ENCODE results near the gene PECR. TPM values are rescaled to one million over a fixed set of nuclear protein-coding genes. Genes with fewer than 3 reads are reported as not detected.

Gene PECR
- total and polyA plus RNA-seq, 9 donors: 7.0 to 15.0 (median 11.5) TPM

DNA sequence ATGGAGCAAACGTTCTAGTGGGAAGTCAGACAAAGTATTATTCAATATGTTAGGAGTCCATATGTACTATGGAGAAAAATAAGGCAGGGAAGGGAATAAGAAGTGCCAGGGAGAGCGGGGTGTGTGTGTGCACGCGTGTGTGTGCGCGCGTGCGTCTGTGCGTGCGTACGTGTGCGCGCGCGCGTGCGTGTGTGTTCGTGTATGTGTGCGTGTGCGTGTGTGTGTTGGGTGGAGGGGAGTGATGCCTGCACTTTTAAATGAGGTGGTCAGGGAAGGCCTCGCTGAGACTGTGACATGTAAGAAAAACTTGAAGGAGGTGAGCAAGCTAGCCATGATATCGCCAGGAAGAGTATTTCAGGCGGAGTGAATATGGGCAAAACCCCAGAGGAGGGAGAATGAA is 66.6 kb downstream of the PECR start:
- H3K36me3 ChIP-seq: no peaks in the 10 kb centered on the region
- intact Hi-C loops (cut with DNase I): no loop called here
- H3K4me1 ChIP-seq (ENCODE audit: insufficient read depth): peaks cover 2% of the 10 kb centered on the region
- H3K9me3 ChIP-seq: no peaks in the 10 kb centered on the region
- 89 to 97% (median 94%) methylated on average over 23 of the region's 23 CpGs for WGBS, 3 donors
- no peaks in the 10 kb centered on the region for H3K27me3 ChIP-seq
- DNase-seq: no peak
- H3K27ac ChIP-seq: no peak overlapping the region
- no peak overlapping the region for H3K4me3 ChIP-seq
- TF ChIP-seq, protein P1, sequence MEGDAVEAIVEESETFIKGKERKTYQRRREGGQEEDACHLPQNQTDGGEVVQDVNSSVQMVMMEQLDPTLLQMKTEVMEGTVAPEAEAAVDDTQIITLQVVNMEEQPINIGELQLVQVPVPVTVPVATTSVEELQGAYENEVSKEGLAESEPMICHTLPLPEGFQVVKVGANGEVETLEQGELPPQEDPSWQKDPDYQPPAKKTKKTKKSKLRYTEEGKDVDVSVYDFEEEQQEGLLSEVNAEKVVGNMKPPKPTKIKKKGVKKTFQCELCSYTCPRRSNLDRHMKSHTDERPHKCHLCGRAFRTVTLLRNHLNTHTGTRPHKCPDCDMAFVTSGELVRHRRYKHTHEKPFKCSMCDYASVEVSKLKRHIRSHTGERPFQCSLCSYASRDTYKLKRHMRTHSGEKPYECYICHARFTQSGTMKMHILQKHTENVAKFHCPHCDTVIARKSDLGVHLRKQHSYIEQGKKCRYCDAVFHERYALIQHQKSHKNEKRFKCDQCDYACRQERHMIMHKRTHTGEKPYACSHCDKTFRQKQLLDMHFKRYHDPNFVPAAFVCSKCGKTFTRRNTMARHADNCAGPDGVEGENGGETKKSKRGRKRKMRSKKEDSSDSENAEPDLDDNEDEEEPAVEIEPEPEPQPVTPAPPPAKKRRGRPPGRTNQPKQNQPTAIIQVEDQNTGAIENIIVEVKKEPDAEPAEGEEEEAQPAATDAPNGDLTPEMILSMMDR (IDR thresholded peaks at IDR 0.05): no peak
- TF ChIP-seq EP300 (IDR thresholded peaks at IDR 0.05) (no peak), POLR2A (IDR thresholded peaks at IDR 0.05) (no peak)

DNA sequence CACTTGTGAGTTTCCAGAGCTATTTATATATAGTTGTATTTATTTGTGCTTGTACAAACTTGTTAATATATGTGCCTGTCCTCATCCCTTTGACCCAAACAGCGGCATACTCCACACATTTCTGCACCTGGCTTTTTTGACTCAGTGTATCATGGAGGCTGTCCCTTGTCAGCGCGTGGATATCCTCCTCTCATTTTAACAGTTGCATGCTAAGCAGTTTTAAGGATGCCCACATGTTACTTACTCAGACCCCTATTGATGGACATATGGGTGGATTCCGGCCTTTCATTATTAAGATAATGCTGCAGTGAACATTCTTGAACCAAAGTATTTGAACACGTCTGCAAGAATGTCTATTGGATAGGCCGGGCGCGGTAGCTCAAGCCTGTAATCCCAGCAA is 67.6 kb downstream of the PECR start:
- Histone ChIP-seq H3K4me3 (peak overlapping the region; percentile 50), H3K36me3 (no peaks in the 10 kb centered on the region), H3K27me3 (no peaks in the 10 kb centered on the region), H3K27ac (no peak overlapping the region), H3K9me3 (no peaks in the 10 kb centered on the region), H3K4me1 (ENCODE audit: insufficient read depth) (peaks cover 2% of the 10 kb centered on the region)
- TF ChIP-seq EP300 (IDR thresholded peaks at IDR 0.05) (no peak), POLR2A (IDR thresholded peaks at IDR 0.05) (no peak)
- TF ChIP-seq, protein P1 (IDR thresholded peaks at IDR 0.05): no peak
- DNase-seq: no peak
- intact Hi-C loops (cut with DNase I): no loop called here
- WGBS, 3 donors: 67 to 79% (median 74%) methylated on average over 8 of the region's 8 CpGs

DNA sequence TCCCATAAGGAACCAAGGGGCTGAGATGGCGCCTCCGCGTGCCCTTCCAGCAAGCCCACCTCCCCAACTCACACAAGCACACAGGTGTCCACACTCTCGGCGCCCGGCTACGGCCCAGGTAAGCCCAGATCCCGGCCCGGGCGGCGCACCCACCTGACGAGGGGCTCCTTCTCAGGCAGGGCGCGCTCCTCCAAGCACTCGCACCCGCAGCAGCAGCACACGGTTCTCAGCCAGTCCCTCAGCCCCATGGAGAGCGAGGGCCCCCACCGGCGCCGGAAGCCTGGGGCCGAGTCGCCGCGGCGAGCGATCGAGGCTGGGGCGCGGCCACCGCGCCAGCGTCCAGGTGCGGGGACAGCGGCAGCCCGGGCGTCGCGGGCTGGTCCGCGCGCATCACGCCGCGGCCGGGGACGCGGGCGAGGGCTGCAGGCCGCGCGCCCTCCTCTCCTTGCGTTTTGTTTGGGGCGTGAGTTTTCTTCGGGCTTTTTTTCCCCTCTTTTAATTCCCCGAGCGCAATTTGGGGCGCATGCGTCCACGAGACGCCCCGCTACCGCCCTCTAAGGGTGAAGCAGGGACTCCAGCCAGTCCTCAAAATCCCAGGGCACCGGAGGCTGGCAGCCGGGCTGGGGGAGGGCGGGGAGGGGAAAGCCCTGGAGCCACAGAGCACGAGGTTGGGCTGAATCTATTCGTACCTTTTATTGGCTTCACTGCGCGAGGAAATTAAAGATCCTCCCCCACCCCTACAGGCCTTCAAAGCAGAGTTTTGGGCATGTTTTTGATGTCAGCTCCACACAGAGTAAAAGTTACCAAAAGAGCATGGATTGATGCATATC is 68.3 kb downstream of the PECR start, which contains the start of gene MREG:
TSS of gene MREG (minus strand) at position 472 of the 830 bp plus-strand sequence. CDS start at position 248, 224 bp downstream.
- H3K27me3 ChIP-seq: no peaks in the 10 kb centered on the region
- no peaks in the 10 kb centered on the region for H3K36me3 ChIP-seq
- WGBS, 3 donors: 0 to 2% (median 1%) methylated on average over 30 to 70 of the region's 70 CpGs
- H3K9me3 ChIP-seq: no peaks in the 10 kb centered on the region
- TF ChIP-seq POLR2A (IDR thresholded peaks at IDR 0.05): no peak
- TF ChIP-seq, protein P1 (IDR thresholded peaks at IDR 0.05): peak in 2 of 3 donors; percentile 30 to 32
- no peak for TF ChIP-seq EP300 (IDR thresholded peaks at IDR 0.05)
- intact Hi-C loops (cut with DNase I): no loop called here
- peak within 1 kb of the TSS in 1 of 2 donors; percentile 44 for H3K27ac ChIP-seq
- peak; percentile 59 to 81 (median 77) for DNase-seq
- peak within 1 kb of the TSS; percentile 50 for H3K4me3 ChIP-seq
- H3K4me1 ChIP-seq (ENCODE audit: insufficient read depth): peaks cover 2% of the 10 kb centered on the region

DNA sequence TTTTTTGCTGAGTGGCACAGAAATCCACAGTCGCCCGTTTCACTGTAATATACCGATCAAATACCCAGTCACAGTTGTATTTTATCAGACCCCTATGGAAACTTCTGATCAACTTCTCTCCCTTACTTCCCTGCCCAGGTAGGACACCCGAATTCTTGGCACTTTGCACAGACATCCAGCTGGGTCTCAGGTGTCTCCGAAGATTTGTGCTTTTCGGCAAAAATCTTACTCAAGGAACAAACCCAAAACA is 68.9 kb downstream of the PECR start:
- TF ChIP-seq, protein P1 (IDR thresholded peaks at IDR 0.05): no peak
- TF ChIP-seq POLR2A (IDR thresholded peaks at IDR 0.05) (no peak), EP300 (IDR thresholded peaks at IDR 0.05) (no peak)
- H3K27me3 ChIP-seq: no peaks in the 10 kb centered on the region
- no peaks in the 10 kb centered on the region for H3K9me3 ChIP-seq
- peaks cover 2% of the 10 kb centered on the region for H3K4me1 ChIP-seq (ENCODE audit: insufficient read depth)
- WGBS, 3 donors: 13 to 16% (median 15%) methylated on average over 6 of the region's 6 CpGs
- no peak for DNase-seq
- intact Hi-C loops (cut with DNase I): no loop called here
- no peaks in the 10 kb centered on the region for H3K36me3 ChIP-seq
- H3K27ac ChIP-seq: peak overlapping the region in 1 of 2 donors; percentile 44
- peak overlapping the region; percentile 50 for H3K4me3 ChIP-seq
